ENCODE data around the gene CARNS1.

The CARNS1 gene

GRCh38 chr11:67395555-67396258, 19.8 kb upstream of the CARNS1 start:
- DNase-seq (ENCODE audit: low read depth in 1 of 2, low spot score in 1 of 2), result no peak
- H3K4me3 ChIP-seq (replicated peaks; ENCODE audit: insufficient read depth, low read length), result no peak overlapping the region
- no peaks in the 10 kb centered on the region for H3K27me3 ChIP-seq (ENCODE audit: insufficient read depth, poor library complexity, severe bottlenecking)
- TF ChIP-seq POLR2AphosphoS5 (IDR thresholded peaks at IDR 0.05; ENCODE audit: low read depth), result 0 out of 2 replicates have a peak, but pooled peaks have one; percentile 16
- TF ChIP-seq, protein P1, sequence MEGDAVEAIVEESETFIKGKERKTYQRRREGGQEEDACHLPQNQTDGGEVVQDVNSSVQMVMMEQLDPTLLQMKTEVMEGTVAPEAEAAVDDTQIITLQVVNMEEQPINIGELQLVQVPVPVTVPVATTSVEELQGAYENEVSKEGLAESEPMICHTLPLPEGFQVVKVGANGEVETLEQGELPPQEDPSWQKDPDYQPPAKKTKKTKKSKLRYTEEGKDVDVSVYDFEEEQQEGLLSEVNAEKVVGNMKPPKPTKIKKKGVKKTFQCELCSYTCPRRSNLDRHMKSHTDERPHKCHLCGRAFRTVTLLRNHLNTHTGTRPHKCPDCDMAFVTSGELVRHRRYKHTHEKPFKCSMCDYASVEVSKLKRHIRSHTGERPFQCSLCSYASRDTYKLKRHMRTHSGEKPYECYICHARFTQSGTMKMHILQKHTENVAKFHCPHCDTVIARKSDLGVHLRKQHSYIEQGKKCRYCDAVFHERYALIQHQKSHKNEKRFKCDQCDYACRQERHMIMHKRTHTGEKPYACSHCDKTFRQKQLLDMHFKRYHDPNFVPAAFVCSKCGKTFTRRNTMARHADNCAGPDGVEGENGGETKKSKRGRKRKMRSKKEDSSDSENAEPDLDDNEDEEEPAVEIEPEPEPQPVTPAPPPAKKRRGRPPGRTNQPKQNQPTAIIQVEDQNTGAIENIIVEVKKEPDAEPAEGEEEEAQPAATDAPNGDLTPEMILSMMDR (IDR thresholded peaks at IDR 0.05; ENCODE audit: insufficient read depth, low read length), result no peak
- H3K27ac ChIP-seq (replicated peaks), result no peak overlapping the region

- H3K27ac ChIP-seq (replicated peaks), result no peak overlapping the region
- TF ChIP-seq GABPA (IDR thresholded peaks at IDR 0.05; ENCODE audit: low read depth), result no peak
- TF ChIP-seq POLR2AphosphoS5 (IDR thresholded peaks at IDR 0.05; ENCODE audit: low read depth), result no peak
- TF ChIP-seq REST (IDR thresholded peaks at IDR 0.05; ENCODE audit: insufficient replicate concordance, low read depth), result no peak
- TF ChIP-seq, protein P1 (IDR thresholded peaks at IDR 0.05; ENCODE audit: insufficient read depth, low read length), result no peak
- no peak overlapping the region for H3K4me3 ChIP-seq (replicated peaks; ENCODE audit: insufficient read depth, low read length)
- H3K27me3 ChIP-seq (ENCODE audit: insufficient read depth, poor library complexity, severe bottlenecking), result no peaks in the 10 kb centered on the region
- DNase-seq (ENCODE audit: low read depth in 1 of 2, low spot score in 1 of 2), result no peak
These were observed 19.3 kb upstream of the CARNS1 start for GRCh38 chr11:67396259-67396581.

GRCh38 chr11:67396587-67397389, 18.7 kb upstream of the CARNS1 start:
- DNase-seq (ENCODE audit: low read depth in 1 of 2, low spot score in 1 of 2), result no peak
- Histone ChIP-seq H3K4me3 (replicated peaks; ENCODE audit: insufficient read depth, low read length) (no peak overlapping the region), H3K27ac (replicated peaks) (peak overlapping the region; percentile 21), H3K27me3 (ENCODE audit: insufficient read depth, poor library complexity, severe bottlenecking) (no peaks in the 10 kb centered on the region)
- TF ChIP-seq REST (IDR thresholded peaks at IDR 0.05; ENCODE audit: insufficient replicate concordance, low read depth), result no peak
- TF ChIP-seq GABPA (IDR thresholded peaks at IDR 0.05; ENCODE audit: low read depth), result no peak
- peak; percentile 25; the same call in 1 of the 2 replicates for TF ChIP-seq POLR2AphosphoS5 (IDR thresholded peaks at IDR 0.05; ENCODE audit: low read depth)
- TF ChIP-seq SPI1 (IDR thresholded peaks at IDR 0.05; ENCODE audit: borderline replicate concordance, low read depth), result no peak
- TF ChIP-seq, protein P1 (IDR thresholded peaks at IDR 0.05; ENCODE audit: insufficient read depth, low read length), result no peak

Measured in HL-60 (cell line).